CD4-positive, alpha-beta memory T cell (primary cell): ENCODE results near the gene FNDC7. TPM values are rescaled to one million over a fixed set of nuclear protein-coding genes. Genes with fewer than 3 reads are reported as not detected.

Experiments used
- CTCF ChIA-PET: fragments of 350-600 bp; sonication (Branson Sonifier 250); formaldehyde crosslinking; loops from one replicate; lab custom pipeline; 2021; ENCODE audit warnings: inconsistent platforms; ENCODE audit not compliant: partially characterized antibody; lab: Charles Lee
- POLR2A ChIA-PET: fragments of 350-600 bp; sonication (Branson Sonifier 250); formaldehyde crosslinking; loops from one replicate; lab custom pipeline; 2021; ENCODE audit not compliant: partially characterized antibody; lab: Charles Lee
- DNase-seq, 5 donors: peaks; one replicate each; pipeline versions ENCODE4 v3.0.0 to v3.0.0-alpha.2; 2020 to 2022; ENCODE audit warnings: mixed read lengths in 1 of 5
- H3K27ac ChIP-seq: one replicate; pipeline ENCODE4 v1.7.0; 2013; ENCODE audit warnings: low read depth, low read length
- H3K27me3 ChIP-seq: 2 replicates; pipeline ENCODE4 v1.7.0; 2013; ENCODE audit warnings: mild to moderate bottlenecking, low read length, moderate library complexity; ENCODE audit not compliant: insufficient read depth
- H3K36me3 ChIP-seq: 2 replicates; pipeline ENCODE4 v1.7.0; 2013; ENCODE audit warnings: mild to moderate bottlenecking, low read length, moderate library complexity; ENCODE audit not compliant: insufficient read depth
- H3K4me1 ChIP-seq: 2 replicates; pipeline ENCODE4 v1.7.0; 2013; ENCODE audit warnings: mild to moderate bottlenecking, low read length, moderate library complexity; ENCODE audit not compliant: insufficient read depth
- H3K4me3 ChIP-seq, 2 donors: one replicate each; pipeline ENCODE4 v1.7.0; 2013; ENCODE audit warnings: low read length in 2 of 2, mild to moderate bottlenecking in 1 of 2
- H3K9me3 ChIP-seq, 2 donors: one replicate each; pipeline ENCODE4 v1.7.0; 2013; ENCODE audit warnings: low read length in 2 of 2, control low read depth in 1 of 2; ENCODE audit not compliant: control insufficient read depth in 1 of 2
- H3K27ac Mint-ChIP-seq, 7 donors: one replicate each; pipeline ENCODE4 v1.8.0; 2020 to 2021; ENCODE audit warnings: mixed read lengths in 7 of 7, mild to moderate bottlenecking in 6 of 7, inconsistent platforms in 3 of 7, moderate library complexity in 3 of 7
- H3K27me3 Mint-ChIP-seq, 2 donors: one replicate each; pipeline ENCODE4 v1.8.0; 2020 to 2021; ENCODE audit warnings: mixed read lengths in 2 of 2
- H3K36me3 Mint-ChIP-seq, 2 donors: one replicate each; pipeline ENCODE4 v1.8.0; 2020 to 2021; ENCODE audit warnings: mixed read lengths in 2 of 2, inconsistent platforms in 1 of 2, mild to moderate bottlenecking in 1 of 2
- H3K4me1 Mint-ChIP-seq, 4 donors: one replicate each; pipeline ENCODE4 v1.8.0; 2020 to 2021; ENCODE audit warnings: mixed read lengths in 4 of 4, mild to moderate bottlenecking in 1 of 4
- H3K4me3 Mint-ChIP-seq, 8 donors: one replicate each; pipeline ENCODE4 v1.8.0; 2020 to 2021; ENCODE audit warnings: mixed read lengths in 8 of 8, mild to moderate bottlenecking in 7 of 8, moderate library complexity in 6 of 8, inconsistent platforms in 3 of 8
- H3K9me3 Mint-ChIP-seq, 8 donors: one replicate each; pipeline ENCODE4 v1.8.0; 2020 to 2021; ENCODE audit warnings: mixed read lengths in 8 of 8, mild to moderate bottlenecking in 5 of 8, inconsistent platforms in 3 of 8, moderate library complexity in 1 of 8
- intact Hi-C: fragments of 100-400 bp; cut with micrococcal nuclease; formaldehyde crosslinking; loops from one replicate; pipeline ENCODE4 v1.15.1; 2023
- polyA plus RNA-seq, 2 donors: library from polyadenylated mRNA; unstranded; fragments of 300-500 nt; fragmentation: Illumina TruSeq; gene quantifications; one replicate each; pipeline ENCODE4 v1.2.3, GENCODE V29; 2021
- total RNA-seq, 2 experiments: library from RNA; stranded (reverse); gene quantifications; one replicate each; pipeline ENCODE4 v1.2.3, GENCODE V29; 2021

FNDC7 gene
- total and polyA plus RNA-seq, 4 experiments from 2014 or later: 0.10 to 0.17 (median 0.17) TPM; not detected in 1

- H3K27me3 ChIP-seq: no peaks in the 10 kb centered on the region
- H3K36me3 Mint-ChIP-seq: no peaks in the 10 kb centered on the region
- H3K36me3 ChIP-seq: no peaks in the 10 kb centered on the region
- H3K4me1 Mint-ChIP-seq: no peaks in the 10 kb centered on the region
- no peaks in the 10 kb centered on the region for H3K9me3 ChIP-seq
- peaks cover 7 to 8% of the 10 kb centered on the region in 2 donors for H3K27me3 Mint-ChIP-seq
- DNase-seq: no peak
- no peaks in the 10 kb centered on the region for H3K9me3 Mint-ChIP-seq
- H3K27ac Mint-ChIP-seq: no peak overlapping the region
- H3K4me3 ChIP-seq: no peak overlapping the region
- H3K27ac ChIP-seq: no peak overlapping the region
- H3K4me3 Mint-ChIP-seq: no peak overlapping the region
- no peaks in the 10 kb centered on the region for H3K4me1 ChIP-seq
- ChIA-PET POLR2A (interaction anchor here (0.7 to 0.8 kb wide), 2 partner anchors 37 to 948 kb away, joined by 3 read pairs; partner anchors contain the start of gene PRPF38B), CTCF (interaction anchor here (0.7 to 1.0 kb wide), 2 partner anchors 11 to 32 kb away, joined by 3 read pairs; no protein-coding TSS in a partner anchor)
- intact Hi-C loops: no loop called here
These were observed 16.8 kb downstream of the FNDC7 start for GRCh38 chr1:108729481-108729880.

GRCh38 chr1:108732398-108732797, 19.7 kb downstream of the FNDC7 start:
- H3K27ac Mint-ChIP-seq: no peak overlapping the region
- DNase-seq: no peak
- H3K9me3 Mint-ChIP-seq: no peaks in the 10 kb centered on the region
- no peak overlapping the region for H3K4me3 ChIP-seq
- POLR2A ChIA-PET: no interaction called here
- intact Hi-C loops: no loop called here
- no peaks in the 10 kb centered on the region for H3K27me3 ChIP-seq
- no peak overlapping the region for H3K27ac ChIP-seq
- peaks cover 7 to 12% of the 10 kb centered on the region in 2 donors for H3K27me3 Mint-ChIP-seq
- H3K36me3 Mint-ChIP-seq: no peaks in the 10 kb centered on the region
- no peaks in the 10 kb centered on the region for H3K4me1 Mint-ChIP-seq
- no peak overlapping the region for H3K4me3 Mint-ChIP-seq
- no peaks in the 10 kb centered on the region for H3K9me3 ChIP-seq
- CTCF ChIA-PET: no interaction called here
- H3K4me1 ChIP-seq: no peaks in the 10 kb centered on the region
- no peaks in the 10 kb centered on the region for H3K36me3 ChIP-seq

- Mint-ChIP-seq H3K4me1 (no peaks in the 10 kb centered on the region), H3K9me3 (peaks cover 0 to 2% (median 0%) of the 10 kb centered on the region in 8 donors), H3K36me3 (no peaks in the 10 kb centered on the region), H3K27ac (no peak overlapping the region), H3K27me3 (peaks cover 3 to 7% of the 10 kb centered on the region in 2 donors), H3K4me3 (no peak overlapping the region)
- Histone ChIP-seq H3K4me3 (no peak overlapping the region), H3K9me3 (no peaks in the 10 kb centered on the region), H3K27me3 (no peaks in the 10 kb centered on the region), H3K36me3 (no peaks in the 10 kb centered on the region), H3K27ac (no peak overlapping the region), H3K4me1 (no peaks in the 10 kb centered on the region)
- intact Hi-C loops: no loop called here
- POLR2A ChIA-PET: no interaction called here
- DNase-seq: no peak
- CTCF ChIA-PET: no interaction called here
These were observed 21.6 kb downstream of the FNDC7 start for GRCh38 chr1:108734171-108734865.

GRCh38 chr1:108742253-108742652, 29.5 kb downstream of the FNDC7 start:
- Histone ChIP-seq H3K27ac (no peak overlapping the region), H3K36me3 (no peaks in the 10 kb centered on the region), H3K27me3 (no peaks in the 10 kb centered on the region), H3K4me1 (peaks cover 4% of the 10 kb centered on the region), H3K4me3 (no peak overlapping the region), H3K9me3 (no peaks in the 10 kb centered on the region)
- DNase-seq: no peak
- H3K4me1 Mint-ChIP-seq: peaks cover 3 to 11% (median 5%) of the 10 kb centered on the region in 4 donors
- peaks cover 0 to 8% of the 10 kb centered on the region in 2 donors for H3K36me3 Mint-ChIP-seq
- peaks cover 0 to 7% (median 0%) of the 10 kb centered on the region in 8 donors for H3K9me3 Mint-ChIP-seq
- H3K4me3 Mint-ChIP-seq: no peak overlapping the region
- intact Hi-C loops: no loop called here
- ChIA-PET POLR2A (no interaction called here), CTCF (no interaction called here)
- H3K27me3 Mint-ChIP-seq: no peaks in the 10 kb centered on the region
- H3K27ac Mint-ChIP-seq: peak overlapping the region in 1 of 7 donors; percentile 19

GRCh38 chr1:108745980-108746381, 33.3 kb downstream of the FNDC7 start:
- no peaks in the 10 kb centered on the region for H3K27me3 ChIP-seq
- H3K4me3 ChIP-seq: no peak overlapping the region
- CTCF ChIA-PET: interaction anchor here (1.3 to 2.8 kb wide), 2 partner anchors 41 to 53 kb away, joined by 3 to 16 read pairs; partner anchors contain the start of gene PRPF38B

GRCh38 chr1:108746382-108747170, 33.9 kb downstream of the FNDC7 start, which contains the start of gene STXBP3:
Gene STXBP3 (plus strand): TSS chr1:108746674. CDS start chr1:108746738, 64 bp downstream.
- peak within 1 kb of the TSS; percentile 94 to 100 (median 99) for H3K4me3 Mint-ChIP-seq
- ChIA-PET CTCF (interaction anchor here (1.3 to 2.8 kb wide), 2 partner anchors 42 to 54 kb away, joined by 3 to 16 read pairs; partner anchors contain the start of gene PRPF38B), POLR2A (interaction anchor here (0.9 to 4.2 kb wide), 9 partner anchors 10 to 187 kb away, joined by 3 to 30 read pairs (median 4); partner anchors contain the start of genes EEIG2 and PRPF38B)
- H3K36me3 Mint-ChIP-seq: peaks cover 0 to 23% of the 10 kb centered on the region in 2 donors
- H3K27me3 Mint-ChIP-seq: no peaks in the 10 kb centered on the region
- H3K4me1 Mint-ChIP-seq: peaks cover 25 to 47% (median 34%) of the 10 kb centered on the region in 4 donors
- Histone ChIP-seq H3K9me3 (no peaks in the 10 kb centered on the region), H3K36me3 (no peaks in the 10 kb centered on the region), H3K4me3 (peak within 1 kb of the TSS; percentile 57 to 85), H3K4me1 (peaks cover 41% of the 10 kb centered on the region), H3K27ac (peak within 1 kb of the TSS; percentile 95), H3K27me3 (no peaks in the 10 kb centered on the region)
- intact Hi-C loops: loop anchor here (1.0 to 5.0 kb wide), 8 partner anchors 44 to 681 kb away; partner anchors contain the start of genes CLCC1, GPSM2, PRPF38B and PSMA5
- H3K27ac Mint-ChIP-seq: peak within 1 kb of the TSS; percentile 94 to 100 (median 99)
- DNase-seq: peak; percentile 98 to 99 (median 99)
- peaks cover 0 to 5% (median 0%) of the 10 kb centered on the region in 8 donors for H3K9me3 Mint-ChIP-seq

More at GRCh38 chr1:108745980-108746381, 33.3 kb downstream of the FNDC7 start:
- Histone ChIP-seq H3K9me3 (no peaks in the 10 kb centered on the region), H3K36me3 (no peaks in the 10 kb centered on the region), H3K4me1 (peaks cover 38% of the 10 kb centered on the region), H3K27ac (peak overlapping the region; percentile 95)
- H3K27ac Mint-ChIP-seq: peak overlapping the region; percentile 94 to 100 (median 99)
- intact Hi-C loops: loop anchor here (1.0 to 5.0 kb wide), 8 partner anchors 43 to 681 kb away; partner anchors contain the start of genes CLCC1, GPSM2, PRPF38B and PSMA5
- H3K27me3 Mint-ChIP-seq: no peaks in the 10 kb centered on the region
- H3K9me3 Mint-ChIP-seq: peaks cover 0 to 5% (median 0%) of the 10 kb centered on the region in 8 donors
- peaks cover 24 to 45% (median 32%) of the 10 kb centered on the region in 4 donors for H3K4me1 Mint-ChIP-seq
- POLR2A ChIA-PET: interaction anchor here (1.0 to 2.5 kb wide), 3 partner anchors 48 to 85 kb away, joined by 3 to 9 read pairs (median 6); partner anchors contain the start of genes HENMT1 and PRPF38B
- DNase-seq: no peak
- peaks cover 0 to 22% of the 10 kb centered on the region in 2 donors for H3K36me3 Mint-ChIP-seq
- peak overlapping the region; percentile 94 to 100 (median 99) for H3K4me3 Mint-ChIP-seq
